GM06990 (cell line): ENCODE results near the gene DMD.

ENCODE experiments used
- DNase-seq: peaks from one replicate; pipeline ENCODE4 v3.0.0-alpha.2; 2011; ENCODE audit not compliant: insufficient read length; ENCODE audit errors: extremely low read depth
- H3K27me3 ChIP-seq: replicated peaks from 2 replicates; pipeline ENCODE4 v1.6.0; 2011; ENCODE audit warnings: low read length; ENCODE audit not compliant: control insufficient read depth, insufficient read depth
- H3K36me3 ChIP-seq: 2 replicates; pipeline ENCODE4 v1.5.1; 2011; ENCODE audit warnings: low read length; ENCODE audit not compliant: control insufficient read depth, insufficient read depth
- H3K4me3 ChIP-seq: replicated peaks from 2 replicates; pipeline ENCODE4 v1.5.1; 2011; ENCODE audit warnings: low read depth, mild to moderate bottlenecking, control low read depth, low read length
- TF ChIP-seq, protein P1 (sequence below): IDR thresholded peaks from 2 replicates; pipeline ENCODE4 v1.5.1; 2011; ENCODE audit warnings: low read length, control low read depth, mild to moderate bottlenecking, inconsistent platforms; ENCODE audit not compliant: insufficient read depth, poor library complexity, severe bottlenecking

DMD gene

DNA sequence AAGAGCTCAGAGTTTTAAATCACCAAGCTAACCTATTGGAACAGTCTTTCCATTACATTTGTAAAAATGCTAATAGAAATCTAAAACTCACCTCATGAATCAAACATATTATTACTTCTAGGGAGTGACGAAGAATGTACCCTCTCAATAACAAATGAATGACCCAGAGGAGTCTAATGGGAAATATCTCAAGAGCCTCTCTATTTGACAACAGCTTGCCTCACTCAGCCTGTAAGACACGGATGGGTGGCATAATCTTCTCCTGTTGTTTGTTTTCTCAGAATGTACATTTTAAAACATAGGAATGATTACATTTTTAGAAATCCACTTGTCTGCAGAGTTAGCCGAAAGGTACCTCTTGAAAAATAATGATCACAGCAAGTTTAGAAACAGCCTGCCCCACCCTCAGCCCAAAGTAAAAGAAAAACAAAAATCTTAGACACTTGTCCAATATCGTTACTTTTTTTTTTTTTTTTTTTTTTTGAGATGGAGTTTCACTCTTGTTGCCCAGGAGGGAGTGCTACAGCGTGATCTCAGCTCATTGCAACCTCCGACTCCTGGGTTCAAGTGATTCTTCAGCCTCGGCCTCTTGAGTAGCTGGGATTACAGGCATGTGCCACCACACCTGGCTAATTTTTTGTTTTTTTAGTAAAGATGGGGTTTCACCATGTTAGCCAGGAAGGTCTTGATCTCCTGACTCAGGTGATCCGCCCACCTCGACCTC is 1955.9 kb downstream of the DMD start:
- TF ChIP-seq, protein P1, sequence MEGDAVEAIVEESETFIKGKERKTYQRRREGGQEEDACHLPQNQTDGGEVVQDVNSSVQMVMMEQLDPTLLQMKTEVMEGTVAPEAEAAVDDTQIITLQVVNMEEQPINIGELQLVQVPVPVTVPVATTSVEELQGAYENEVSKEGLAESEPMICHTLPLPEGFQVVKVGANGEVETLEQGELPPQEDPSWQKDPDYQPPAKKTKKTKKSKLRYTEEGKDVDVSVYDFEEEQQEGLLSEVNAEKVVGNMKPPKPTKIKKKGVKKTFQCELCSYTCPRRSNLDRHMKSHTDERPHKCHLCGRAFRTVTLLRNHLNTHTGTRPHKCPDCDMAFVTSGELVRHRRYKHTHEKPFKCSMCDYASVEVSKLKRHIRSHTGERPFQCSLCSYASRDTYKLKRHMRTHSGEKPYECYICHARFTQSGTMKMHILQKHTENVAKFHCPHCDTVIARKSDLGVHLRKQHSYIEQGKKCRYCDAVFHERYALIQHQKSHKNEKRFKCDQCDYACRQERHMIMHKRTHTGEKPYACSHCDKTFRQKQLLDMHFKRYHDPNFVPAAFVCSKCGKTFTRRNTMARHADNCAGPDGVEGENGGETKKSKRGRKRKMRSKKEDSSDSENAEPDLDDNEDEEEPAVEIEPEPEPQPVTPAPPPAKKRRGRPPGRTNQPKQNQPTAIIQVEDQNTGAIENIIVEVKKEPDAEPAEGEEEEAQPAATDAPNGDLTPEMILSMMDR, result no peak
- no peaks in the 10 kb centered on the region for H3K27me3 ChIP-seq
- H3K4me3 ChIP-seq, result no peak overlapping the region
- H3K36me3 ChIP-seq, result no peaks in the 10 kb centered on the region
- DNase-seq, result no peak

DNA sequence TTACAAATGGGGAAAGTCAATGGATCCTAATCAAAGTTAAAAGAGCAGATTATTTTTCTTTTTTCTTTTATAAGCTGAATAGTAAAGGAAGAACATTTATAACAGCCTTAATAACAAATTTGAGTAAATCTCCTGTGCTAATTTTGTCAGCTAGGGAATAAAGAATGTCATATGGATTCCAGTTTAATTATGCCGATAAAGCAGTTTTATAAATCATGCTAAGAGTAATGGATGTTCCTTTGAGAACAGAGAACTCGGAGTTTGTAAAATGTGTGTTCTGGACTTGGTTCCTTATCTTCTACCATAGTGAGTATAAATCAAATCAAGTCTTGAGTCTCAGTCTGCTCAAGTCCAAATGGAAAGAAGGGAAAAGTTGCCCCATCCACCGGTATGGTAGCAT is 1959.2 kb downstream of the DMD start:
- DNase-seq, result no peak
- H3K27me3 ChIP-seq, result no peaks in the 10 kb centered on the region
- H3K4me3 ChIP-seq, result no peak overlapping the region
- TF ChIP-seq, protein P1, result no peak
- H3K36me3 ChIP-seq, result no peaks in the 10 kb centered on the region

DNA sequence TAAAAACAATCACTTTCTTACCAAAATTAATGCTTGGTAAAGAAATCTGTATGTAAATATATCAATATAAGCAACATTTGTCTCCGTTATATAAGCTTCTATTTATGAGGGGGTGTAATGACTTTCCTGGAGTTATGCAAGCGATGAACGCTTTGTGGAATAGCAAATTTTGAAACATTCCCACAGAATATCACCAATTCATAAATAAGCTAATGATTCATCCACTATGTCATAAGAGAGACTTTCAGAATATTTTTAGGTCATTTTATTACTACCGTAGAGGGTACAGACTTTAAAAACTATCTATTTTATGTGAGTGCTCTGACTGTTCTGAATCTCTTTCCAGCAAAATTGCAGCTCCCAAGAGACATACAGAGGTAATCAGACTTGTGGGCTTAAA is 1960.0 kb downstream of the DMD start:
- no peak overlapping the region for H3K4me3 ChIP-seq
- H3K27me3 ChIP-seq, result no peaks in the 10 kb centered on the region
- no peaks in the 10 kb centered on the region for H3K36me3 ChIP-seq
- DNase-seq, result no peak
- TF ChIP-seq, protein P1, result no peak

DNA sequence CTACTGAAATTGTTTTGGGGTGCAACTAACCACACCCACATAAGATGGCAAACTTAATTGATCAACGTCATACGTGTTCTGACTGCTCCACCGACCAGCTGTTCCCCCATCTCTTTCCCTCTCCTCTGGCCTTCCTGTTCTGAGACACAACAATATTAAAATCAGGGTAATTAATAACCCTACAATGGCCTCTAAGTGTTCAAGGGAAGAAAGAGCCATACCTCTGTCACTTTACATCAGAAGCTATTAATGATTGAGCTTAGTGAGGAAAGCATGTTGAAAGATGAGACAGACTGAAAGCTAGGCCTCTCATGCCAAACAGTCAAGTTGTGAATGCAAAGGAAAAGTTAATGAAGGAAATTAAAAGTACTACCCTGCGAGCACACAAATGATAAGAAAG is 1965.6 kb downstream of the DMD start:
- Histone ChIP-seq H3K4me3 (no peak overlapping the region), H3K36me3 (no peaks in the 10 kb centered on the region), H3K27me3 (no peaks in the 10 kb centered on the region)
- DNase-seq, result no peak
- TF ChIP-seq, protein P1, result no peak

DNA sequence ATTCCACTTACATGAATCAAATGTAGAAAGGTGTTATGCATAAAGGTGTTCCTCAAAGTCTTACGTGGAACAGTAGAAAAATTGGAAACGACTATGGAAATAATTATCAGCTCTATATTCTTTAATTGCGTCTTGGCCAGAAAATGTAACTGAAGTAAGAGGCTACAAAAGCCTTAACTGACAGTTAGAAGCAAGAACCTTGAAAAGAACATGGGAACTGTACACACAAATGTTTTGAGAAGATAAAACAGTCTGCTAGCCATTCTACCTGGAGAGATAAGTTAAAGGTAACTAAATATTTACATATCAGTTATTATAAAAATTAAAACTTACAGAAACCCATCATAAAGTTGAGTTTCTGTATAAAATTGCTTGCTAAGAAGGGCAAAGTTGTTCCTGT is 1967.5 kb downstream of the DMD start:
- Histone ChIP-seq H3K36me3 (no peaks in the 10 kb centered on the region), H3K27me3 (no peaks in the 10 kb centered on the region), H3K4me3 (no peak overlapping the region)
- TF ChIP-seq, protein P1, result no peak
- no peak for DNase-seq

DNA sequence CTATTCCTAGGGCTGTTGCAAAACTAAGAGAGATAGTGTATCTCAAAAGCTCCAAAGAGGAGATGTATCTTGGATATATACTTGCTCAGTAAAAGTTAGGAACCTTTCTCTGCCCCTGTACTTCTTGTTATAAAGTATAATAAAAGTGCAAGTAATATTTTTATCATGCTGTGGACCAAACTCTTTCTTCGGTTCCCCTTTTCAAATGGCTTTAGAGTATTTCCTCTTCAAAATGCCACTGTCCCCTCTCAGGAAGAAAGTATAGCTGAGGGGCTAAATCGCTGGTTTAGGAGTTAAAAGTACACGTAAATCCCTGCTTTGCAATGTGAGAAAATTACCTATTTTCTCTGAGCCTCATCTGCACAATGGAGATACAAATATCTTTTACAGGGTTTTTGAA is 1970.4 kb downstream of the DMD start:
- DNase-seq, result no peak
- Histone ChIP-seq H3K36me3 (no peaks in the 10 kb centered on the region), H3K4me3 (no peak overlapping the region), H3K27me3 (no peaks in the 10 kb centered on the region)
- TF ChIP-seq, protein P1, result no peak
